GM21447 (cell line): ENCODE results near the gene TMEM131L.
"Not testable (repeated sequence)": the region's sequence is repeated elsewhere in the genome, so short reads cannot be mapped to it uniquely, and the experiment has no call there.

Experiments
- ATAC-seq: cut with Tn5 transposase; IDR thresholded peaks from one replicate; pipeline ENCODE4 v1.9.1; 2021; ENCODE audit not compliant: unreplicated experiment

TMEM131L gene

DNA sequence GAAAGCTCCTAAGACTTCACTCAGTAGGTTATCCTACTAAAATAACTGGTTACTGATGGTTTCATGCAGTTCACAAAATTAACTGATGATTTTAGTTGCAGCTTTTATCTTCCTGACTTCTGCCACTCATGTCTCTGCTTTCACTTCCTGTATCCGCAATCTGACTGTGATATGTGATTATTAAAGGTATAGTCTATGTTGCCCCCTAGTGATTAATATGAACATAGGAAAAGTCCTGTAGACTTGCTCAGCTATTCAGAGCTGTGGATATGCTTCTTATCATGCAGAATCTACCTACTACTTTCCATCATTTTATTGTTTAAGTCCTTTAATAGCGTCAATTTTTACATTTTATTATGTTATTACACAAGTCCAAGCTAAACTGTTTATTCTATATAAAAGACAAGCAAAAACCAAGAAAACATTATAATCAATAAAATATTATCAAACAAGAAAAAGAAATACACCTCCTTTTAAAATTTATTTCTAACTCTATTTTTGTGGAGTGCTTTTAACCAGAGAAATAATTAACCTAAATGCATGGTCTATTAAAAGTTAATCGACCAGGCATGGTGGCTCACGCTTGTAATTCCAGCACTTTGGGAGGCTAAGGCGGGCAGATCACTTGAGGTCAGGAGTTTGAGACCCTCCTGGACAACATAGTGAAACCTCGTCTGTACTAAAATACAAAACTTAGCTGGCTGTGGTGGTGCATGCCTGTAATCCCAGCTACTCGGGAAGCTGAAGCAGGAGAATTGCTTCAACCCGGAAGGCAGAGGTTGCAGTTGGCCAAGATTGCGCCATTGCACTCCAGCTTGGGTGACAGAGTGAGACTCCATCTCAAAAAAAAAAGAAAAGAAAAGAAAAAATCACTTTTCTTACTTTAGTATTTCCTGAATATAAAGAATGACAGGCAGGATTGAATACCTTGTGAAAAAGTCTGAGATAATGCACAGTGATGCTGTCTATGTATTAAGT lies 177.5 kb downstream of the TMEM131L start:
- ATAC-seq: peak; percentile 92

GRCh38 chr4:153645183-153645582 lies 179.0 kb downstream of the TMEM131L start:
- ATAC-seq: no peak

GRCh38 chr4:153646261-153646660 lies 180.1 kb downstream of the TMEM131L start:
- ATAC-seq: no peak

DNA sequence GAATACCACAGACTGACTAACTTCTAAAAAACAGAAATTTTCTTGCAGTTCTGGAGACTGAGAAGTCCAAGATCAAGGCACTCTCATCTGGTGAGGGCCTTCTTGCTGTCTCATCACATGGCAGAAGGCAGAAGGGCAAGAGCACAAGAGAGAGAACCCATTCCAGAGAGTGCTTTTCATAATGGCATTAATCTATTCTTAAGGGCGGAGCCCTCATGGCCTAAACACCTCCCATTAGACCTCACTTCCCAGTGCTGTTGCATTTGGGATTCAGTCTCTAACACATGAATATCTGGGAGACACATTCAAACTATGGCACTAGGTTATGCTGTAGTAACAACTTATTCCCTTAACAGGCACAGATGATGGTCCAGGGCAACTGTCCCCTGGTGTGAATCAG lies 180.8 kb downstream of the TMEM131L start:
- ATAC-seq: no peak

DNA sequence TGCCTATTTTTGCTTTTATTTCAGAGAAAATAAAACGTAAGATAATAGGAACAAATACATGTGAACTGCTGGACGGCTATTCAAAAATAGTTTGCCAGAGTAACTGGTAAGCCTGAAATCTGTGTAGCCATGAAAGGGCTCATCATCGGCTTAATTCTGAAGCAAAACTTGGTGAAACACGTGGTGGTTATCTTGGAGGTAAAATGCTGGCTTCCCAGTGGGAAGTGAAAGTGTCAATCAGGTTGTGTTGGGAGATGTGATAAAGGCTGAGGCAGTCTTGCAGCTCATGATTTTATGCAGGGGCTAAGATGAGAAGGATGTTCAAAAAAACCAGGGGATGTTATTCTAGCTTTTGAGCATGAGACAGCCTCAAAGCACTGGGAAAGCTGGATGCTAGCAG lies 181.8 kb downstream of the TMEM131L start:
- no peak for ATAC-seq

- ATAC-seq: no peak
Observed at GRCh38 chr4:153649572-153649991, 183.4 kb downstream of the TMEM131L start.

- ATAC-seq: no peak
Observed at GRCh38 chr4:153651116-153651515, 185.0 kb downstream of the TMEM131L start.

DNA sequence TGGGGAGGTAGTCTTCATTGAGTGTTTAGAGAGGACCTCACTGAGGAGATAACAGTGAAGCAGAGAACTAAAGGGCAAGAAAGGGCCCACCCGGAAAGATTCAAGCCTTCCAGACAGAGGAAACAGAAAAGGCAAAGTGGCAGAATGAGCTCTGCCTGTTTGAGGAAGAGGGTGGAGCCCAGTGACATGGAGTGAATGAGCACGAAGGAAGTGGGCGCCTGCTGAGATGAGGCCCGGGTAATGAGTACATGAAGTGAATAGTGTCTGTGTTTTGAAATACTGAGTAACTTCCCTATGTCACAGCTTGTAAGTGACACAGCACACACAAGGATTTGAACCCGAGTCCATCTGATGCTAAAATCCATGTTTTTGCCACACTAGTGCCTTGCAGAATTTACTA lies 185.4 kb downstream of the TMEM131L start:
- ATAC-seq: no peak

GRCh38 chr4:153652051-153652784 lies 186.1 kb downstream of the TMEM131L start:
- ATAC-seq: no peak

DNA sequence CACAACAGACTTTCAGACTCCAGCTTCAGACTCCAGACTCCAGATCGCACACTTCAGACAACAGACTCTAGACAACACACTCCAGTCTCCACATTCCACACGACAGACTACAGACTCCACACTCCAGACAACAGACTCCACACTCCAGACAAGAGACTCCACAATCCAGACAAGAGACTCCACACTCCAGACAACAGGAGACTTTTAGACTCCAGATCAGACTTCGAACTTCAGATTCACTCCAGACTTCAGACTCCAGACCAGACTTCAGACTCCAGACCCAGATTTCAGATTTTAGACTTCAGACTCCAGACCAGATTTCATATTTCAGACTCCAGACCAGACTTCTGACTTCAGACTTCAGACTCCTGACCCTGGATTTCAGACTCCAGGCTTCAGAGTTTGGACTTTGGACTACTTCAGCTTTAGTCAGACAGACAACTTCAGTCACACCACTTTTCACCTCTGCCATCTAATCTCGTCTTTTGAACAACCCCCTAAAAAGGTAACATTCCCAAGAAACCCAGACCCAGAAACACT lies 188.9 kb downstream of the TMEM131L start:
- no peak for ATAC-seq

GRCh38 chr4:153655928-153656327 lies 189.8 kb downstream of the TMEM131L start:
- ATAC-seq: no peak

GRCh38 chr4:153661215-153661822 lies 195.2 kb downstream of the TMEM131L start:
- ATAC-seq: no peak

GRCh38 chr4:153661908-153662307 lies 195.7 kb downstream of the TMEM131L start:
- ATAC-seq: no peak

- no peak for ATAC-seq
Observed at GRCh38 chr4:153663667-153664066, 197.5 kb downstream of the TMEM131L start.

GRCh38 chr4:153666505-153666904 lies 200.3 kb downstream of the TMEM131L start:
- ATAC-seq: not testable (repeated sequence)

- ATAC-seq: no peak
Observed at GRCh38 chr4:153668647-153669046, 202.5 kb downstream of the TMEM131L start.

DNA sequence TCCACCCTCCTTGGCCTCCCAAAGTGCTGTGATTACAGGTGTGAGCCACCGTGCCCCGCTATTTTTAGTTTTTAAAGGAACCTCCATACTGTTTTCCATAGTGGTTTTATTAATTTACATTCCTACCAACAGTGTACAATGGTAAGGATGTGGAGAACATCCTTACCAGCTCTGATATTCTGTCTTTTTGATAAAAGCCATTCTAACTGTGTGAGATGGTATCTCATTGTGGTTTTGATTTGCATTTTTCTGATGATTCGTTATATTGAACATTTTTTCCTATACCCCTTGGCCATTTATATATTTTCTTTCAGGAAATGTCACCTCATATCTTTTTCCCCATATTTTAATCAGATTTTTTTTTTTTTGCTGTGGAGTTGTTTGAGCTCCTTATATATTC lies 203.7 kb downstream of the TMEM131L start:
- no peak for ATAC-seq

GRCh38 chr4:153676486-153676885 lies 210.3 kb downstream of the TMEM131L start:
- ATAC-seq: no peak

DNA sequence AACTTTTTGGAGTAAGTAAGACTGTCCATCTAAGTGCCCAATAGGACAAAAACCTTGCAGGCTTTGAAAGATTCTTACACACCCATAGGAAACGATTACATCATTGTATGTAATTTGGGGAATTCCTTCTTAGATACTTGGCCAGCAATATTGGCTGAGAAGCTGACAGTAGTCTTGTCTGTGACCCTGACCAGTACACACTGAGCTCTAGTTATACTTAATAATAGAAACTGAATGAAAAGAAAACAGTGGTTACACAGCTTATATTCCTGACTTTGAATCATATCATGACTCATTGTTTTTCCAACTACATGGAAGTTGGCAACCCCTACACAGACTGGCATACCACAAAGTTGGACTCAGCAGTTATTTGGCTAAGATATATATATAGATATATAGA lies 210.8 kb downstream of the TMEM131L start:
- ATAC-seq: no peak

DNA sequence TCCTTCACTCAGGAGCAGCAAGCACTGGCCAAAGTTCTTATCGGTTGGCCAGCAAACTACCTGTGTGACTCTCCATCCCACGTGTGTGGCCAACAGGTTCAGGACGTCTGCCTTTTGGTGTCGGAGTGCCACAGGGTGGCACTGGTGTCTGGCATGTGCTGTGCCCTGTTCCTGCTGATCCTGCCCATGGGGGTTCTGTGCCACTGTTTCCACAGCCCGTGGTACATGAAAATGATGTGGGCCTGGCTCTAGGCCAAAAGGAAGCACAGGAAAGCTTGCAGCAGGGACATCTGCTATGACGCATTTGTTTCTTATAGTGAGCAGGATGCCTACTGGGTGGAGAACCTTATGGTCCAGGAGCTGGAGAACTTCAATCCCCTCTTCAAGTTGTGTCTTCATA lies 213.3 kb downstream of the TMEM131L start:
- ATAC-seq: no peak

GRCh38 chr4:153683763-153684181 lies 217.6 kb downstream of the TMEM131L start:
- no peak for ATAC-seq
